SK-N-SH treated with all-trans-retinoic acid at 6 μM for 48 hours (cell line): ENCODE data around the gene CCDC40.

Source experiments
- ATAC-seq: fragments of 200-7000 bp; cut with Tn5 transposase; 3 replicates; pipeline ENCODE4 v1.9.1; 2020; ENCODE audit warnings: mild to moderate bottlenecking, moderate library complexity
- ARNTL ChIP-seq: fragments of 450-650 bp; formaldehyde crosslinking; IDR thresholded peaks from 2 replicates; pipeline ENCODE4 v1.5.0; 2020; ENCODE audit warnings: low read depth, mild to moderate bottlenecking, moderate library complexity, borderline replicate concordance
- BACH2 ChIP-seq: fragments of 250-450 bp; sonication (Bioruptor Pico); IDR thresholded peaks from 2 replicates; pipeline ENCODE4 v1.9.0; 2021; ENCODE audit warnings: mild to moderate bottlenecking, borderline replicate concordance
- CSDC2 ChIP-seq: fragments of 250-450 bp; sonication (Bioruptor Pico); IDR thresholded peaks from 2 replicates; pipeline ENCODE4 v1.5.0; 2020; ENCODE audit warnings: mild to moderate bottlenecking, moderate library complexity
- ESRRG ChIP-seq: fragments of 250-450 bp; sonication (Bioruptor Pico); IDR thresholded peaks from 2 replicates; pipeline ENCODE4 v1.6.1; 2021; ENCODE audit warnings: mild to moderate bottlenecking
- GLIS3 ChIP-seq: fragments of 250-450 bp; sonication (Bioruptor Pico); IDR thresholded peaks from 2 replicates; pipeline ENCODE4 v1.5.0; 2020; ENCODE audit warnings: mild to moderate bottlenecking, moderate library complexity
- ISL1 ChIP-seq: fragments of 250-450 bp; sonication (Bioruptor Pico); IDR thresholded peaks from 2 replicates; pipeline ENCODE4 v2.1.2; 2022; ENCODE audit warnings: mild to moderate bottlenecking, moderate library complexity
- OSR1 ChIP-seq: fragments of 250-450 bp; sonication (Bioruptor Pico); IDR thresholded peaks from 2 replicates; pipeline ENCODE4 v1.8.0; 2022; ENCODE audit warnings: moderate library complexity, mild to moderate bottlenecking, inconsistent platforms
- PPARA ChIP-seq: fragments of 250-450 bp; sonication (Bioruptor Pico); IDR thresholded peaks from 2 replicates; pipeline ENCODE4 v1.5.0; 2020; ENCODE audit warnings: mild to moderate bottlenecking, borderline replicate concordance
- SNAI2 ChIP-seq: fragments of 250-450 bp; sonication (Bioruptor Pico); IDR thresholded peaks from 2 replicates; pipeline ENCODE4 v1.5.0; 2020; ENCODE audit warnings: mild to moderate bottlenecking, moderate library complexity
- TOX ChIP-seq: fragments of 250-450 bp; sonication (Bioruptor Pico); IDR thresholded peaks from 2 replicates; pipeline ENCODE4 v1.8.0; 2021; ENCODE audit warnings: mild to moderate bottlenecking, moderate library complexity, borderline replicate concordance
- ZC3H10 ChIP-seq: fragments of 250-450 bp; sonication (Bioruptor Pico); IDR thresholded peaks from 2 replicates; pipeline ENCODE4 v1.5.1; 2021; ENCODE audit warnings: mild to moderate bottlenecking, moderate library complexity
- ZFP3 ChIP-seq: fragments of 250-450 bp; sonication (Bioruptor Pico); IDR thresholded peaks from 2 replicates; pipeline ENCODE4 v1.5.0; 2020; ENCODE audit warnings: mild to moderate bottlenecking, moderate library complexity
- ZFP30 ChIP-seq: fragments of 450-650 bp; formaldehyde crosslinking; IDR thresholded peaks from 2 replicates; pipeline ENCODE4 v1.5.0; 2022; ENCODE audit warnings: mild to moderate bottlenecking, moderate library complexity
- ZNF565 ChIP-seq: fragments of 450-650 bp; formaldehyde crosslinking; conservative IDR thresholded peaks from 2 replicates; pipeline ENCODE4 v1.5.0; 2020; ENCODE audit warnings: low read depth, mild to moderate bottlenecking, moderate library complexity
- ZNF70 ChIP-seq: fragments of 450-650 bp; formaldehyde crosslinking; IDR thresholded peaks from 2 replicates; pipeline ENCODE4 v1.5.0; 2020; ENCODE audit warnings: mild to moderate bottlenecking, moderate library complexity
- ZNF8 ChIP-seq: fragments of 450-650 bp; formaldehyde crosslinking; IDR thresholded peaks from 2 replicates; pipeline ENCODE4 v1.5.0; 2020; ENCODE audit warnings: mild to moderate bottlenecking, moderate library complexity
- TF ChIP-seq, protein P1 (sequence below): fragments of 250-450 bp; sonication (Bioruptor Pico); IDR thresholded peaks from 2 replicates; pipeline ENCODE4 v1.8.0; 2021; ENCODE audit warnings: low read depth, mild to moderate bottlenecking, moderate library complexity, borderline replicate concordance
- TF ChIP-seq, protein P2 (sequence below): fragments of 250-450 bp; sonication (Bioruptor Pico); IDR thresholded peaks from 2 replicates; pipeline ENCODE4 v1.5.1; 2021; ENCODE audit warnings: mild to moderate bottlenecking, moderate library complexity
- TF ChIP-seq, protein P3 (sequence below): fragments of 250-450 bp; sonication (Bioruptor Pico); IDR thresholded peaks from 2 replicates; pipeline ENCODE4 v1.5.0; 2020; ENCODE audit warnings: mild to moderate bottlenecking, moderate library complexity
- TF ChIP-seq, protein P4 (sequence below): fragments of 250-450 bp; sonication (Bioruptor Pico); IDR thresholded peaks from 2 replicates; pipeline ENCODE4 v1.8.0; 2020; ENCODE audit warnings: mild to moderate bottlenecking, moderate library complexity, borderline replicate concordance
- TF ChIP-seq, protein P5 (sequence below): fragments of 250-450 bp; sonication (Bioruptor Pico); IDR thresholded peaks from 2 replicates; pipeline ENCODE4 v1.5.1; 2020; ENCODE audit warnings: low read depth, mild to moderate bottlenecking, moderate library complexity

CCDC40 gene

DNA sequence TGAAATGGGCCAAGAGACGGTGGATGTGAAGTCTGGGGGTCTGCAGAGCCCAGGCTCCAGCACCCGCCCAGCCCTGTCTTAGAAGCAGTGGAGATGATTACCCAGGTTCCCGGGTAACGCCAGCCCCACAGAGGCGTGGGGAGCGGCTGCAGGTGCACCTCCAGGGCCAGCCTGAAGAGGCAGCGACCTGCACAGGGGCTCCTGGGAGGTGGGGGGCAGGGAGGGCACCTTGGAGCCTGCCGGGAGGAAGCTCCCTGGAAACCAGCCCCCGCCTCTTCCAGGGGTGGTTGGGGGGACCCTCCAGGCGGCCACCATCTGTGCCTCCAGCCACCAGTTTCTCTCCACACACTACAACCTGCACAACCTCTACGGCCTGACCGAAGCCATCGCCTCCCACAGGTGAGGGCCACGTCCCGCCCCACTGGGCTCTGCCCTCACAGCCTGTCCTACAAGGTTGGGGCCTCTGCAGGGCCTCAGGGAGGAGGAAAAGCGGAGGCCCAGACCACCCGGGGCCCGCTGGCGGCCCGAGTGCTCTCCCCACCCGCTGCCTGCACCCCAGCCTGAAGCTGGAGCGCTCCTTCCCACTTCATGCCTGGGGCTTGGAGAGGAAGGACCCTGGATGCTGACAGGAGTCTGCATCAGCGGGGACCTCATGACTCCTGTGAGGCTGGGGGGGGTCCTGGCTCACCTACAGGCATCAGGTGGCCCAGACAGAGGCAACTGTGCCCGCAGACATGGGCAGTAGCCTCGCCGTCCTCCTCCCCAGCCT, 75.4 kb downstream of the CCDC40 start (continued):
- TF ChIP-seq, protein P1, sequence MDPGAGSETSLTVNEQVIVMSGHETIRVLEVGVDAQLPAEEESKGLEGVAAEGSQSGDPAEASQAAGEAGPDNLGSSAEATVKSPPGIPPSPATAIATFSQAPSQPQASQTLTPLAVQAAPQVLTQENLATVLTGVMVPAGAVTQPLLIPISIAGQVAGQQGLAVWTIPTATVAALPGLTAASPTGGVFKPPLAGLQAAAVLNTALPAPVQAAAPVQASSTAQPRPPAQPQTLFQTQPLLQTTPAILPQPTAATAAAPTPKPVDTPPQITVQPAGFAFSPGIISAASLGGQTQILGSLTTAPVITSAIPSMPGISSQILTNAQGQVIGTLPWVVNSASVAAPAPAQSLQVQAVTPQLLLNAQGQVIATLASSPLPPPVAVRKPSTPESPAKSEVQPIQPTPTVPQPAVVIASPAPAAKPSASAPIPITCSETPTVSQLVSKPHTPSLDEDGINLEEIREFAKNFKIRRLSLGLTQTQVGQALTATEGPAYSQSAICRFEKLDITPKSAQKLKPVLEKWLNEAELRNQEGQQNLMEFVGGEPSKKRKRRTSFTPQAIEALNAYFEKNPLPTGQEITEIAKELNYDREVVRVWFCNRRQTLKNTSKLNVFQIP (CRISPR knock-in tag): no peak
- TF ChIP-seq SNAI2 (CRISPR knock-in tag) (no peak), CSDC2 (CRISPR knock-in tag) (no peak), GLIS3 (no peak), OSR1 (CRISPR knock-in tag) (no peak), ZC3H10 (CRISPR knock-in tag) (no peak), TOX (CRISPR knock-in tag) (no peak), ZNF8 (no peak), ISL1 (no peak)
- TF ChIP-seq, protein P2, sequence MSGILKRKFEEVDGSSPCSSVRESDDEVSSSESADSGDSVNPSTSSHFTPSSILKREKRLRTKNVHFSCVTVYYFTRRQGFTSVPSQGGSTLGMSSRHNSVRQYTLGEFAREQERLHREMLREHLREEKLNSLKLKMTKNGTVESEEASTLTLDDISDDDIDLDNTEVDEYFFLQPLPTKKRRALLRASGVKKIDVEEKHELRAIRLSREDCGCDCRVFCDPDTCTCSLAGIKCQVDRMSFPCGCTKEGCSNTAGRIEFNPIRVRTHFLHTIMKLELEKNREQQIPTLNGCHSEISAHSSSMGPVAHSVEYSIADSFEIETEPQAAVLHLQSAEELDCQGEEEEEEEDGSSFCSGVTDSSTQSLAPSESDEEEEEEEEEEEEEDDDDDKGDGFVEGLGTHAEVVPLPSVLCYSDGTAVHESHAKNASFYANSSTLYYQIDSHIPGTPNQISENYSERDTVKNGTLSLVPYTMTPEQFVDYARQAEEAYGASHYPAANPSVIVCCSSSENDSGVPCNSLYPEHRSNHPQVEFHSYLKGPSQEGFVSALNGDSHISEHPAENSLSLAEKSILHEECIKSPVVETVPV (CRISPR knock-in tag): no peak

DNA sequence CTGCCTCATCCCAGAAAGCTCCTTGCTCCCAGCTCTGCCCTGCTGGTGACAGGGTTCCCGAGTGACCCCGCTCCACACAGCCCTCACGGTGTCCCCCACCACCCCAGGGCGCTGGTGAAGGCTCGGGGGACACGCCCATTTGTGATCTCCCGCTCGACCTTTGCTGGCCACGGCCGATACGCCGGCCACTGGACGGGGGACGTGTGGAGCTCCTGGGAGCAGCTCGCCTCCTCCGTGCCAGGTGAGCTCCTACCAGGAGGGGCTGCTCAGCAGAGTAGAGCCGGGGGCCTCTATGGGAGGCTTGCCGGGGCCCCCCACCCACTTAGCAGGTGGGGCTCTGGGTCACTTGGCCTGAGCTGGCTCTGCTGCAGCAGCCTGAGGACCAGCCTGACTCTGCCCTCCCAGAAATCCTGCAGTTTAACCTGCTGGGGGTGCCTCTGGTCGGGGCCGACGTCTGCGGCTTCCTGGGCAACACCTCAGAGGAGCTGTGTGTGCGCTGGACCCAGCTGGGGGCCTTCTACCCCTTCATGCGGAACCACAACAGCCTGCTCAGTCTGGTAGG, 76.1 kb downstream of the CCDC40 start:
- no peak for ATAC-seq
- TF ChIP-seq PPARA (CRISPR knock-in tag) (no peak), ZC3H10 (CRISPR knock-in tag) (no peak), ESRRG (CRISPR knock-in tag) (no peak), ARNTL (CRISPR knock-in tag) (no peak), ZFP3 (CRISPR knock-in tag) (no peak), ISL1 (no peak), OSR1 (CRISPR knock-in tag) (no peak), BACH2 (CRISPR knock-in tag) (no peak), ZFP30 (no peak), ZNF70 (no peak), CSDC2 (CRISPR knock-in tag) (no peak), GLIS3 (no peak), ZNF565 (CRISPR knock-in tag) (no peak), TOX (CRISPR knock-in tag) (no peak), SNAI2 (CRISPR knock-in tag) (no peak)
- TF ChIP-seq, protein P1 (CRISPR knock-in tag): no peak
- TF ChIP-seq, protein P3, sequence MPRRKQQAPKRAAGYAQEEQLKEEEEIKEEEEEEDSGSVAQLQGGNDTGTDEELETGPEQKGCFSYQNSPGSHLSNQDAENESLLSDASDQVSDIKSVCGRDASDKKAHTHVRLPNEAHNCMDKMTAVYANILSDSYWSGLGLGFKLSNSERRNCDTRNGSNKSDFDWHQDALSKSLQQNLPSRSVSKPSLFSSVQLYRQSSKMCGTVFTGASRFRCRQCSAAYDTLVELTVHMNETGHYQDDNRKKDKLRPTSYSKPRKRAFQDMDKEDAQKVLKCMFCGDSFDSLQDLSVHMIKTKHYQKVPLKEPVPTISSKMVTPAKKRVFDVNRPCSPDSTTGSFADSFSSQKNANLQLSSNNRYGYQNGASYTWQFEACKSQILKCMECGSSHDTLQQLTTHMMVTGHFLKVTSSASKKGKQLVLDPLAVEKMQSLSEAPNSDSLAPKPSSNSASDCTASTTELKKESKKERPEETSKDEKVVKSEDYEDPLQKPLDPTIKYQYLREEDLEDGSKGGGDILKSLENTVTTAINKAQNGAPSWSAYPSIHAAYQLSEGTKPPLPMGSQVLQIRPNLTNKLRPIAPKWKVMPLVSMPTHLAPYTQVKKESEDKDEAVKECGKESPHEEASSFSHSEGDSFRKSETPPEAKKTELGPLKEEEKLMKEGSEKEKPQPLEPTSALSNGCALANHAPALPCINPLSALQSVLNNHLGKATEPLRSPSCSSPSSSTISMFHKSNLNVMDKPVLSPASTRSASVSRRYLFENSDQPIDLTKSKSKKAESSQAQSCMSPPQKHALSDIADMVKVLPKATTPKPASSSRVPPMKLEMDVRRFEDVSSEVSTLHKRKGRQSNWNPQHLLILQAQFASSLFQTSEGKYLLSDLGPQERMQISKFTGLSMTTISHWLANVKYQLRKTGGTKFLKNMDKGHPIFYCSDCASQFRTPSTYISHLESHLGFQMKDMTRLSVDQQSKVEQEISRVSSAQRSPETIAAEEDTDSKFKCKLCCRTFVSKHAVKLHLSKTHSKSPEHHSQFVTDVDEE: no peak
- TF ChIP-seq, protein P2 (CRISPR knock-in tag): no peak
- TF ChIP-seq, protein P4, sequence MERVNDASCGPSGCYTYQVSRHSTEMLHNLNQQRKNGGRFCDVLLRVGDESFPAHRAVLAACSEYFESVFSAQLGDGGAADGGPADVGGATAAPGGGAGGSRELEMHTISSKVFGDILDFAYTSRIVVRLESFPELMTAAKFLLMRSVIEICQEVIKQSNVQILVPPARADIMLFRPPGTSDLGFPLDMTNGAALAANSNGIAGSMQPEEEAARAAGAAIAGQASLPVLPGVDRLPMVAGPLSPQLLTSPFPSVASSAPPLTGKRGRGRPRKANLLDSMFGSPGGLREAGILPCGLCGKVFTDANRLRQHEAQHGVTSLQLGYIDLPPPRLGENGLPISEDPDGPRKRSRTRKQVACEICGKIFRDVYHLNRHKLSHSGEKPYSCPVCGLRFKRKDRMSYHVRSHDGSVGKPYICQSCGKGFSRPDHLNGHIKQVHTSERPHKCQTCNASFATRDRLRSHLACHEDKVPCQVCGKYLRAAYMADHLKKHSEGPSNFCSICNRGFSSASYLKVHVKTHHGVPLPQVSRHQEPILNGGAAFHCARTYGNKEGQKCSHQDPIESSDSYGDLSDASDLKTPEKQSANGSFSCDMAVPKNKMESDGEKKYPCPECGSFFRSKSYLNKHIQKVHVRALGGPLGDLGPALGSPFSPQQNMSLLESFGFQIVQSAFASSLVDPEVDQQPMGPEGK (CRISPR knock-in tag): no peak
- TF ChIP-seq, protein P5, sequence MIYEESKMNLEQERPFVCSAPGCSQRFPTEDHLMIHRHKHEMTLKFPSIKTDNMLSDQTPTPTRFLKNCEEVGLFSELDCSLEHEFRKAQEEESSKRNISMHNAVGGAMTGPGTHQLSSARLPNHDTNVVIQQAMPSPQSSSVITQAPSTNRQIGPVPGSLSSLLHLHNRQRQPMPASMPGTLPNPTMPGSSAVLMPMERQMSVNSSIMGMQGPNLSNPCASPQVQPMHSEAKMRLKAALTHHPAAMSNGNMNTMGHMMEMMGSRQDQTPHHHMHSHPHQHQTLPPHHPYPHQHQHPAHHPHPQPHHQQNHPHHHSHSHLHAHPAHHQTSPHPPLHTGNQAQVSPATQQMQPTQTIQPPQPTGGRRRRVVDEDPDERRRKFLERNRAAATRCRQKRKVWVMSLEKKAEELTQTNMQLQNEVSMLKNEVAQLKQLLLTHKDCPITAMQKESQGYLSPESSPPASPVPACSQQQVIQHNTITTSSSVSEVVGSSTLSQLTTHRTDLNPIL (CRISPR knock-in tag): no peak
- TF ChIP-seq, all 23 proteins: peak for 0
